HG02763 (cell line): ENCODE results near the gene NGF.
"Not testable (repeated sequence)": the region's sequence is repeated elsewhere in the genome, so short reads cannot be mapped to it uniquely, and the experiment has no call there.

Source experiments
- ATAC-seq: cut with Tn5 transposase; IDR thresholded peaks from one replicate; pipeline ENCODE4 v1.9.1; 2021; ENCODE audit warnings: mild to moderate bottlenecking, moderate library complexity; ENCODE audit not compliant: unreplicated experiment

Gene NGF

GRCh38 chr1:115337633-115338456, at the start of gene NGF:
NGF (minus strand) TSS chr1:115338249; CDS start chr1:115286795, 51,454 bp downstream.
- ATAC-seq, result no peak

GRCh38 chr1:115383455-115383854, 45.4 kb upstream of the NGF start:
- not testable (repeated sequence) for ATAC-seq

- no peak for ATAC-seq
These were observed 41.9 kb upstream of the NGF start for GRCh38 chr1:115379943-115380342.

GRCh38 chr1:115377411-115377810, 39.4 kb upstream of the NGF start:
- no peak for ATAC-seq

- no peak for ATAC-seq
These were observed 36.5 kb upstream of the NGF start for GRCh38 chr1:115374598-115374997.

- ATAC-seq, result no peak
These were observed 35.3 kb upstream of the NGF start for GRCh38 chr1:115373305-115373704.

- ATAC-seq, result no peak
These were observed 27.7 kb upstream of the NGF start for GRCh38 chr1:115365738-115366137.

GRCh38 chr1:115364780-115365155, 26.7 kb upstream of the NGF start:
- no peak for ATAC-seq

- ATAC-seq, result no peak
These were observed 26.2 kb upstream of the NGF start for GRCh38 chr1:115364046-115364779.

GRCh38 chr1:115363171-115363570, 25.1 kb upstream of the NGF start:
- ATAC-seq, result no peak

- ATAC-seq, result not testable (repeated sequence)
These were observed 22.6 kb upstream of the NGF start for GRCh38 chr1:115360505-115361129.

GRCh38 chr1:115359787-115360452, 21.9 kb upstream of the NGF start:
- ATAC-seq, result not testable (repeated sequence)

GRCh38 chr1:115356356-115356755, 18.3 kb upstream of the NGF start:
- ATAC-seq, result no peak

GRCh38 chr1:115355069-115355468, 17.0 kb upstream of the NGF start:
- no peak for ATAC-seq

GRCh38 chr1:115351143-115351542, 13.1 kb upstream of the NGF start:
- no peak for ATAC-seq

- no peak for ATAC-seq
These were observed 10.6 kb upstream of the NGF start for GRCh38 chr1:115348636-115349035.

- no peak for ATAC-seq
These were observed 9.2 kb upstream of the NGF start for GRCh38 chr1:115347282-115347681.

GRCh38 chr1:115343200-115343737, 5.2 kb upstream of the NGF start:
- ATAC-seq, result no peak

GRCh38 chr1:115341948-115342347, 3.9 kb upstream of the NGF start:
- no peak for ATAC-seq

- ATAC-seq, result no peak
These were observed 2.8 kb upstream of the NGF start for GRCh38 chr1:115340879-115341278.

GRCh38 chr1:115338457-115338820, 390 bp upstream of the NGF start:
- no peak for ATAC-seq
